T-helper 2 cell treated with Interferon-gamma antibody and Interleukin-4, amounts not matched to agents 5 μg/mL and 100 μg/mL, for 36 hours (primary cell): ENCODE measurements around the gene APC2.
"Not testable (repeated sequence)": the region's sequence is repeated elsewhere in the genome, so short reads cannot be mapped to it uniquely, and the experiment has no call there.

ENCODE experiments used
- DNase-seq: peaks from one replicate; pipeline ENCODE4 v3.0.0; 2021; ENCODE audit warnings: low spot score
- H3K27ac Mint-ChIP-seq: one replicate; pipeline ENCODE4 v1.8.0; 2021; ENCODE audit warnings: mild to moderate bottlenecking, mixed read lengths
- H3K27me3 Mint-ChIP-seq: one replicate; pipeline ENCODE4 v1.8.0; 2021; ENCODE audit warnings: low read depth, mixed read lengths
- H3K36me3 Mint-ChIP-seq: one replicate; pipeline ENCODE4 v1.8.0; 2021; ENCODE audit warnings: low read depth, mixed read lengths
- H3K4me1 Mint-ChIP-seq: one replicate; pipeline ENCODE4 v1.8.0; 2021; ENCODE audit warnings: low read depth, mixed read lengths
- H3K4me3 Mint-ChIP-seq: one replicate; pipeline ENCODE4 v1.8.0; 2022; ENCODE audit warnings: mild to moderate bottlenecking, moderate library complexity, mixed read lengths
- H3K9me3 Mint-ChIP-seq: one replicate; pipeline ENCODE4 v1.8.0; 2021; ENCODE audit warnings: mixed read lengths

Gene APC2

GRCh38 chr19:1431759-1432506 lies 18.0 kb upstream of the APC2 start:
- Mint-ChIP-seq H3K4me1 (no peaks in the 10 kb centered on the region), H3K36me3 (peaks cover 14% of the 10 kb centered on the region), H3K27ac (peak overlapping the region; percentile 26), H3K9me3 (no peaks in the 10 kb centered on the region), H3K4me3 (no peak overlapping the region), H3K27me3 (no peaks in the 10 kb centered on the region)
- DNase-seq, result no peak

GRCh38 chr19:1432507-1432887 lies 17.4 kb upstream of the APC2 start:
- H3K27me3 Mint-ChIP-seq, result no peaks in the 10 kb centered on the region
- H3K4me3 Mint-ChIP-seq, result no peak overlapping the region
- peaks cover 14% of the 10 kb centered on the region for H3K36me3 Mint-ChIP-seq
- H3K9me3 Mint-ChIP-seq, result no peaks in the 10 kb centered on the region
- no peaks in the 10 kb centered on the region for H3K4me1 Mint-ChIP-seq
- no peak overlapping the region for H3K27ac Mint-ChIP-seq
- DNase-seq, result no peak

GRCh38 chr19:1433119-1434039 lies 16.5 kb upstream of the APC2 start:
- H3K4me1 Mint-ChIP-seq, result peaks cover 2% of the 10 kb centered on the region
- H3K4me3 Mint-ChIP-seq, result no peak overlapping the region
- H3K9me3 Mint-ChIP-seq, result no peaks in the 10 kb centered on the region
- H3K36me3 Mint-ChIP-seq, result peaks cover 17% of the 10 kb centered on the region
- H3K27me3 Mint-ChIP-seq, result no peaks in the 10 kb centered on the region
- no peak overlapping the region for H3K27ac Mint-ChIP-seq
- DNase-seq, result no peak

GRCh38 chr19:1434040-1434366 lies 15.9 kb upstream of the APC2 start:
- Mint-ChIP-seq H3K36me3 (peaks cover 19% of the 10 kb centered on the region), H3K27ac (no peak overlapping the region), H3K27me3 (no peaks in the 10 kb centered on the region), H3K9me3 (no peaks in the 10 kb centered on the region), H3K4me1 (peaks cover 2% of the 10 kb centered on the region), H3K4me3 (no peak overlapping the region)
- no peak for DNase-seq

- Mint-ChIP-seq H3K9me3 (no peaks in the 10 kb centered on the region), H3K36me3 (peaks cover 25% of the 10 kb centered on the region), H3K27me3 (no peaks in the 10 kb centered on the region), H3K4me1 (peaks cover 5% of the 10 kb centered on the region), H3K4me3 (no peak overlapping the region), H3K27ac (no peak overlapping the region)
- no peak for DNase-seq
Measured at GRCh38 chr19:1434577-1435060, 15.3 kb upstream of the APC2 start.

- Mint-ChIP-seq H3K4me1 (peaks cover 10% of the 10 kb centered on the region), H3K9me3 (no peaks in the 10 kb centered on the region), H3K4me3 (no peak overlapping the region), H3K36me3 (peaks cover 29% of the 10 kb centered on the region), H3K27me3 (no peaks in the 10 kb centered on the region), H3K27ac (no peak overlapping the region)
- DNase-seq, result no peak
Measured at GRCh38 chr19:1435378-1435989, 14.4 kb upstream of the APC2 start.

GRCh38 chr19:1437609-1438008 lies 12.3 kb upstream of the APC2 start:
- H3K9me3 Mint-ChIP-seq, result no peaks in the 10 kb centered on the region
- H3K4me3 Mint-ChIP-seq, result no peak overlapping the region
- no peak overlapping the region for H3K27ac Mint-ChIP-seq

GRCh38 chr19:1438035-1438932 lies 11.6 kb upstream of the APC2 start, which contains the start of gene RPS15:
RPS15 (plus strand) TSS chr19:1438396; CDS start chr19:1438426, 30 bp downstream.
- Mint-ChIP-seq H3K27ac (peak within 1 kb of the TSS; percentile 99), H3K36me3 (peaks cover 45% of the 10 kb centered on the region), H3K4me1 (peaks cover 13% of the 10 kb centered on the region), H3K9me3 (no peaks in the 10 kb centered on the region), H3K27me3 (no peaks in the 10 kb centered on the region), H3K4me3 (peak within 1 kb of the TSS; percentile 99)
- DNase-seq, result peak; percentile 96

More at GRCh38 chr19:1437609-1438008, 12.3 kb upstream of the APC2 start:
- DNase-seq, result no peak
- H3K36me3 Mint-ChIP-seq, result peaks cover 45% of the 10 kb centered on the region
- peaks cover 13% of the 10 kb centered on the region for H3K4me1 Mint-ChIP-seq
- H3K27me3 Mint-ChIP-seq, result no peaks in the 10 kb centered on the region

GRCh38 chr19:1438933-1439354 lies 11.0 kb upstream of the APC2 start:
- DNase-seq, result no peak
- H3K27ac Mint-ChIP-seq, result peak overlapping the region; percentile 84
- H3K9me3 Mint-ChIP-seq, result no peaks in the 10 kb centered on the region
- peaks cover 45% of the 10 kb centered on the region for H3K36me3 Mint-ChIP-seq
- no peaks in the 10 kb centered on the region for H3K27me3 Mint-ChIP-seq
- peaks cover 13% of the 10 kb centered on the region for H3K4me1 Mint-ChIP-seq
- peak overlapping the region; percentile 99 for H3K4me3 Mint-ChIP-seq

GRCh38 chr19:1439525-1440417 lies 10.2 kb upstream of the APC2 start:
- DNase-seq, H3K27me3 Mint-ChIP-seq, H3K9me3 Mint-ChIP-seq: not testable (repeated sequence)
- H3K4me3 Mint-ChIP-seq, result peak overlapping the region; percentile 99
- peaks cover 13% of the 10 kb centered on the region for H3K4me1 Mint-ChIP-seq
- peaks cover 45% of the 10 kb centered on the region for H3K36me3 Mint-ChIP-seq
- H3K27ac Mint-ChIP-seq, result peak overlapping the region; percentile 84

GRCh38 chr19:1440418-1440801 lies 9.5 kb upstream of the APC2 start:
- Mint-ChIP-seq H3K9me3 (no peaks in the 10 kb centered on the region), H3K27ac (peak overlapping the region; percentile 31), H3K4me1 (peaks cover 13% of the 10 kb centered on the region), H3K36me3 (peaks cover 44% of the 10 kb centered on the region), H3K4me3 (peak overlapping the region; percentile 99), H3K27me3 (no peaks in the 10 kb centered on the region)
- DNase-seq, result no peak

GRCh38 chr19:1441022-1441426 lies 8.9 kb upstream of the APC2 start:
- Mint-ChIP-seq H3K27ac (peak overlapping the region; percentile 19), H3K36me3 (peaks cover 41% of the 10 kb centered on the region), H3K9me3 (no peaks in the 10 kb centered on the region), H3K4me1 (peaks cover 13% of the 10 kb centered on the region), H3K27me3 (no peaks in the 10 kb centered on the region), H3K4me3 (peak overlapping the region; percentile 99)
- no peak for DNase-seq
